ENCODE results near the gene ZNF350.
"Not testable (repeated sequence)": the region's sequence is repeated elsewhere in the genome, so short reads cannot be mapped to it uniquely, and the experiment has no call there.

ZNF350 gene

GRCh38 chr19:51986309-51987291, at the start of gene ZNF350:
Gene ZNF350 (minus strand): TSS chr19:51986840. CDS start chr19:51974360, 12,480 bp downstream.
- peak; percentile 89 for DNase-seq

GRCh38 chr19:52034051-52034728, 47.5 kb upstream of the ZNF350 start:
- DNase-seq = no peak

DNA sequence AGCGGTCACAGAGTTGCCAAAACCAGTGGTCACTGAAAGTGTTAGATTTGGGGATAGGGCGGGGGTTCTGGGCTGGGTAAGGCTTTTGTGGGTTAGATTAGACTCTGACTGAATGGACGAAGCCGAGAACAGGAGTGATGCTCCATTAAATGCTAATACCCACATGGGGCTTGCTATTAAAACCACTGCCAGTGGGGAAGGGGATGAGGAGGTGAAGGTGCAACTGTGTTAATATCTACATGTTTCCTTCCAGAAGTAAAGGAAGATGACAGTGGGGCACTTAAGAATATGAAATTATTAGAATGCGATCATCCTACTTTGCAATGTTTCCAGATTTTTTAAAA, 42.1 kb upstream of the ZNF350 start:
- DNase-seq = no peak

DNA sequence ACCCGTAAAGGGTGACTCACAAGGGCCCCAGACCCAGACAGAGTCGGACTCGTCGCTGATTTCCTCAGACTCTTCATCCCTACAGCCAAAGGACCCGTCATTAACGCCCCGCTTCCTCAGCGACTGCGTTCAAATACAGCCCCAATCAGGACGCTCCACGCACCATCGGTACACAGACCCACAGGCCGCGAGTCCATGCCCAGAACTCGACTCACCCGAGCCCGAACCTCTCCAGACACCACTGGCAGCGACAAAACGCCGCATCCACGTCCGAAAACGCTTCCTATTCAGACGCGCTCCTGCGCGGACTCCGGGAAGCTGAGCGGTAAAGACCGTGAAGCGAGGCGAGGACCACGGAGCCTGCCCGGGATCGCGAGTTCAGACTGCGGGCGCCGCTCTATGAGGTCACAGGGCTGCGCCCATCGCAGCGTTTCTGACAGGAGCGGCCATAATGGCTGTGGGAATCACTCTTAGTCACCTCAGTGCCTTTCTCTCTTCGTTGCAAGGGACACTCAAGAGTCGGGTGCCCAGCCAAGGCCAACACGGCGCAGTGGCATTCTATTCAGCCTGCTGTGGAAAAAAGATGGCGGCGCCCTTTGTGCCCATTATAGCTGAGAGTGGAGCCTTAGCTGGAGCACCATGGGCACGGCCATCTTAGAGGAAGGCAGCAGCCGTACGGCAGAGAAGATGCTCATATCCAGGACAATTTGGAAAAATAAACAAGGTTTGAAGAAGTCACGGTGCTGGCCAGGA, 41.6 kb upstream of the ZNF350 start, which contains the start of gene ZNF614:
Gene ZNF614 (minus strand): TSS at position 353 of the 753 bp plus-strand sequence. CDS start 2,634 bp downstream, outside the sequence.
- DNase-seq = peak; percentile 92

DNA sequence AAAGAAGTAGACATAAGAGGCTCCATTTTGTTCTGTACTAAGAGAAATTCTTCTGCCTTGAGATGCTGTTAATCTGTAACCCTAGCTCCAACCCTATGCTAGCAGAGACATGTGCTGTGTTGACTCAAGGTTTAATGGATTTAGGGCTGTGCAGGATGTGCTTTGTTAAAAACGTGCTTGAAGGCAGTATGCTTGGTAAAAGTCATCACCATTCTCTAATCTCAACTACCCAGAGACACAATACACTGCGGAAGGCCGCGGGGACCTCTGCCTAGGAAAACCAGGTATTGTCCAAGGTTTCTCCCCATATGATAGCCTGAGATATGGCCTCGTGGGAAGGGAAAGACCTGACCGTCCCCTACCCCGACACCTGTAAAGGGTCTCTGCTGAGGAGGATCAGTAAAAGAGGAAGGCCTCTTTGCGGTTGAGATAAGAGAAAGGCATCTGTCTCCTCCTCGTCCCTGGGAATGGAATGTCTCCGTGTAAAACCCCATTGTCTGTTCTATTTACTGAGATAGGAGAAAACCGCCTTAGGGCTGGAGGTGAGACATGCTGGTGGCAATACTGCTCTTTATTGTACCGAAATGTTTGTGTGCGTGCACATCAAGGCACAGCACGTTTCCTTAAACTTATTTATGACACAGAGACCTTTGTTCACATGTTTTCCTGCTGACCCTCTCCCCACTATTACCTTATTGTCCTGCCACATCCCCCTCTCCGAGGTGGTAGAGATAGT, 39.8 kb upstream of the ZNF350 start:
- not testable (repeated sequence) for DNase-seq

DNA sequence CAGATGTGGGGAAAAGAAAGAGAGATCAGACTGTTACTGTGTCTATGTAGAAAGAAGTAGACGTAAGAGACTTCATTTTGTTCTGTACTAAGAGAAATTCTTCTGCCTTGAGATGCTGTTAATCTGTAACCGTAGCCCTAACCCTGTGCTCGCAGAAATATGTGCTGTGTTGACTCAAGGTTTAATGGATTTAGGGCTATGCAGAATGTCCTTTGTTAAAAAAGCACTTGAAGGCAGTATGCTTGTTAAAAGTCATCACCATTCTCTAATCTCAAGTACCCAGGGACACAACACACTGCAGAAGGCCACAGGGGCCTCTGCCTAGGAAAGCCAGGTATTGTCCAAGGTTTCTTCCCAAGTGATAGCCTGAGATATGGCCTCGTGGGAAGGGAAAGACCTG, 37.8 kb upstream of the ZNF350 start:
- not testable (repeated sequence) for DNase-seq

DNA sequence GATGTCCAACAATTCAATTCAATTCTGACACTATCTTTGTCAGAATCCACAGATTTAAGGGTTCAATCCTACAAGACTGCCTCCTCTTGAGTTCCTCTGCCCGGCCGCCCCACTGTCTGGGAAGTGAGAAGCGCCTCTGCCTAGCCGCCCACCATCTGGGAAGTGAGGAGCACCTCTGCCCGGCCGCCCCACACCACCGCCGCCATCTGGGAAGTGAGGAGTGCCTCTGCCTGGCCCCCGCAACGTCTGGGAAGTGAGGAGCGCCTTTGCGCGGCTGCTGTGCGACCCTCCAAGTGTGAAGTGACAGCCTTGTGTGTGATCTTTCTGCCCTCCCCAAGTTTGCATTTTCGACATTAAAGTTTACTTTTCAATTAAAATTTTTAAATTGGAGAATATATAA, 35.6 kb upstream of the ZNF350 start:
- no peak for DNase-seq

GRCh38 chr19:52020506-52020905, 33.9 kb upstream of the ZNF350 start:
- DNase-seq = no peak

- no peak for DNase-seq
Measured at GRCh38 chr19:52010674-52011073, 24.0 kb upstream of the ZNF350 start.

DNA sequence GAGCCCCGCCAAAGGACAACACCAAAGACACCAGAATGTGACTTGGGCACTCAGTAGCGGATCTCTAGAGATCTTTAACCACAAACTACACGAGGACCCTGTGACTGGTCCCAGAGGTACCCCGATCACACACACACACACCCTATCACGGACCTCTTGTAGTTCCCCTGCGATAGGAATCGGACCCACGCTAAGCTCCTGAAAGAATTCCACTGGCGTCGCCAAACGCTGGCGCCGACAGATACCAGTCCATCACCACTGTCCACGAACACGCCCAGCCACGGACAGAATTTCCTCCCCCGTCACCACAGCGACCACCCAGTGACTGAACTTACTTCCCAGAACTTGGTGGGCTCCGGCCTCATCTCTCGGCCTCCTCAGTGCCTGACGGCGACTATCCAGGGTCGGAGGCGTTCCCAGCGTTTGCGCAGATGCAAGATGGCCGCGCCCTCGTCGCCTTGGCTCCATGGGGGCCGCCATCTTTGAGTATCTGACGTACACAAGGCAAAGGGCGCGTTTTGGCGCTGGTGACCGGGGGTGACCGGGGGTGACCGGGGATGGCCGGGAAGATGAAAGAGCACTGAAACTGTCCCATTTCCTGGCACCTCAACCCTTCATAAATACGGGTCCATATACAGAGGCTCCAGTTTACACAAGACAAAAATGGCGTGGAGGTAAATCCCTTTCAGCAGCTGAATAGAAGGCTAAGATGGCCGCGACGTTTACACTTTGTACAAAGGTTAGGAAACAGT, 21.3 kb upstream of the ZNF350 start, which contains the start of gene ZNF615:
Gene ZNF615 (minus strand): TSS at position 406 of the 752 bp plus-strand sequence. CDS start 4,500 bp downstream, outside the sequence.
- DNase-seq = peak; percentile 61

DNA sequence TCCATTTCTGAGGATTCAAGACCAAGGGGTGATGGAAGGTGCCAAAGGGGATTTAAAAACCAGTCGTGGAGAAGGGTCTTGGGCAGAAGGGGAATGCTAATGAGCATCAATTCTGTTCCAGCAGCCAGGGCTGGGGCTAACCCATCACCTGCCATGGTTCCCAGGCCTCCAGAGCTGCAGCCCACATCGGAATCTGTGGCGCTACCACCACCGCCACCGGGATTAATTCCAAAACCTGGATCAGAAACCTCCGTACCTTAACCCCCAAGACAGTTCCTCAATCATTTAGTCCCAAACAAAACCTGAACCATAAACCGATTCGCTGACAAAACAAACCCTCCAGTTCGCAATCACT, 20.8 kb upstream of the ZNF350 start:
- DNase-seq = peak; percentile 4

DNA sequence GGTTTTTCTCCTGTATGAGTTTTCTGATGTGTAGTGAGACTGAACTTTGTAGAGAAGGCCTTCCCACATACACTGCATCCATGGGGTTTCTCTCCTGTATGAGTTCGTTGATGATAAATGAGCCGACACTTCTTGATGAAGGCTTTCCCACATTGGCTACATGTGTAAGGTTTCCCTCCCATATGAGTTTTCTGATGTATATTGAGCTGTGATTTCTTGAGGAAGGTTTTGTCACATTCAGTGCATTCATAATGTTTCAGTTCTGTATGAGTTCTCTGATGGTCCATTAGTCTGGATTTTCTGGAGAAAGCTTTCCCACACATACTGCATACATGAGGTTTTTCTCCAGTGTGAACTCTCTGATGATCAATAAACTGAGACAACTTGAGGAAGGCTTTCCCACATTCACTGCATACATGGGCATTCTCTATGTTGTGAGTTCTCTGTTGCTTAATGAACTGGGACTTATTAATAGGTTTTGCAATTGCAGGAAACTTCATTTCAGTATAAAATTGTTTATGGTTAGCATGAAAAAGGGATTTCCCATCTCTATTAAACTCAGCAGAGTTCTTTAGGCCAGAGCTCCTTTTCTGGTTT, 7.5 kb upstream of the ZNF350 start:
- DNase-seq = no peak

GRCh38 chr19:51993422-51993821, 6.8 kb upstream of the ZNF350 start:
- no peak for DNase-seq

DNA sequence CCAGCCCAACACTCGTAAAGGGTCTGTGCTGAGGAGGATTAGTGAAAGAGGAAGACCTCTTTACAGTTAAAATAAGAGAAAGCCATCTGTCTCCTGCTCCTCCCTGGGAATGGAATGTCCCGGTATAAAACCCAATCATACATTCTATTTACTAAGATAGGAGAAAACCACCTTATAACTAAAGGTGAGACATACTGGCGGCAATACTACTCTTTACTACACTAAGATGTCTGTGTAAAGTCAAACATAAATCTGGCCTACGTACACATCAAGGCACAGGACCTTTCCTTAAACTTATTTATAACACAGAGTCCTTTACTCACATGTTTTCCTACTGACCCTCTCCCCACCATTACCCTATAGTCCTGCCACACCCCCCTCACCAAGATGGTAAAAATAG, 3.3 kb downstream of the ZNF350 start:
- no peak for DNase-seq

- DNase-seq = not testable (repeated sequence)
Measured at GRCh38 chr19:51980926-51981325, 5.7 kb downstream of the ZNF350 start.

GRCh38 chr19:51980116-51980736, 6.4 kb downstream of the ZNF350 start:
- DNase-seq = peak; percentile 5

DNA sequence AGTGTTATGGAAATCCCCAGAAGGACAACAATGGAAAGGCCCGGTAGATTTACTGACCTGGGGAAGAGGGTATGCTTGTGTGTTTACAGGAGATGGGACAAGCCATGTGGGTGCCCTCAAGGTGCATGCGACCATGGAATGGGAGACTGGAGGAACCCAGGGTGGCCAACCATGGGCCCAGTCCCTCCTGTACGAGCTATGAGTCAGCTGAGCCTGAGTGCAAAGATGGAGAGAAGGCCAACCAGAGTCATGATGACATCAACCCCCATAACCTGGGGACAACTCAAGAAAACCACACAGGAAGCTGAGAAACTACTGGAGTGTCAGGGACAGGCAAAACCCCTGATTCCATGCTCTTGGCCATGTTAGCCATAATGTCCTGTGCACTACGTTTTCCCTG, 7.8 kb downstream of the ZNF350 start:
- DNase-seq = no peak

DNA sequence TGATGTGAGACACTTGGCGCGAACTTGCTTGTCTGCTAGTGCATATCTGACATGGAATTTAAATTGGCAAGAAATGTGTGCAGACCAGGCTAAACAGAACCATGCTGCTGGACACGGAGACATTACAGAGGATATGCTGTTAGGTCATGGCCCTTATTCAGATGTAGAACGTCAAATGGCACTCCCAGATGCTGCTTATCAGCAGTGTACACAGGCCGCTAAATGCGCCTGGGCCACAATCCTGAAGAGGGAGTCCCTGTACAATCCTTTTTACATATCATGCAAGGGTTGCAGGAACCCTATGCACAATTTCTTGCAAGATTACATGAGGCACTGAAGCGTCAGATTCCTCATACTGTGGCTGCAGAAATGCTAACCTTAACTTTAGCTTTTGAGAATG, 9.3 kb downstream of the ZNF350 start:
- DNase-seq = no peak

DNA sequence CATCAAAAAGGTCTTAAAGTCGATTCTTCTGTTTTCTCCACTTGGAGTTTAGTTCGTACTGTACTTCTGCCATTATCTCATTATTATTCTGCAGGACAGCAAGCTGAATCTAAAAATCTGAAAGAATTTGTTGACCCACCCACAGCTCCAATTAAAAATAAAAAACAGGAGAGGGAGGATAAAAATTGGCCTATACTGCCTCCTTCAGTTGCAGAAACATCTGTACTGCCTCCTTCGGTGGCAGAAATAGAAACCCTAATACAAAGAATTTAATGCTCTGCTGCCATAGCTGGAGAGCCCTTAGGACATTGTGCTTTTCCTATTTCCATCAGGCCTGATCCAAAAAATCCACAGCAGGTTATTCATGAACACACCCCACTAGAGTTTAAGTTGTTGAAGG, 9.8 kb downstream of the ZNF350 start:
- no peak for DNase-seq

GRCh38 chr19:51975787-51976186, 10.9 kb downstream of the ZNF350 start:
- DNase-seq = not testable (repeated sequence)

- no peak for DNase-seq
Measured at GRCh38 chr19:51971624-51972023, 15.0 kb downstream of the ZNF350 start.

Measured in kidney glomerular epithelial cell (primary cell).